ENCODE results near the gene VPS13C. TPM values are rescaled to one million over a fixed set of nuclear protein-coding genes. Genes with fewer than 3 reads are reported as not detected.

The VPS13C gene
- polyA plus RNA-seq, 2 of the 4 experiments (the other 2 are of a cell fraction) = 13.2 to 26.5 TPM

GRCh38 chr15:61811952-61812351 lies 248.3 kb downstream of the VPS13C start:
- Histone ChIP-seq H3K4me1 (no peaks in the 10 kb centered on the region), H3K4me2 (no peak overlapping the region), H3K4me3 (no peak overlapping the region), H3K27ac (no peak overlapping the region), H3K9me3 (0 out of 3 replicates have a peak, but pooled peaks cover 3% of the 10 kb centered on the region)
- no peak for TF ChIP-seq NFE2L2 (conservative IDR thresholded peaks at IDR 0.05; ENCODE audit: low read length)
- no peak for TF ChIP-seq ZFP36 (IDR thresholded peaks at IDR 0.05; ENCODE audit: borderline replicate concordance, partially characterized antibody)
- TF ChIP-seq CHD4 (IDR thresholded peaks at IDR 0.05; ENCODE audit: borderline replicate concordance) = no peak
- no peak for TF ChIP-seq BHLHE40 (IDR thresholded peaks at IDR 0.05; ENCODE audit: low read depth, low read length)
- no peak for TF ChIP-seq FOSL2 (IDR thresholded peaks at IDR 0.05)
- no peak for TF ChIP-seq FOSL2 (CRISPR knock-in tag; IDR thresholded peaks at IDR 0.05)
- TF ChIP-seq, protein P1, sequence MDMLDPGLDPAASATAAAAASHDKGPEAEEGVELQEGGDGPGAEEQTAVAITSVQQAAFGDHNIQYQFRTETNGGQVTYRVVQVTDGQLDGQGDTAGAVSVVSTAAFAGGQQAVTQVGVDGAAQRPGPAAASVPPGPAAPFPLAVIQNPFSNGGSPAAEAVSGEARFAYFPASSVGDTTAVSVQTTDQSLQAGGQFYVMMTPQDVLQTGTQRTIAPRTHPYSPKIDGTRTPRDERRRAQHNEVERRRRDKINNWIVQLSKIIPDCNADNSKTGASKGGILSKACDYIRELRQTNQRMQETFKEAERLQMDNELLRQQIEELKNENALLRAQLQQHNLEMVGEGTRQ (IDR thresholded peaks at IDR 0.05) = no peak
- no peak for TF ChIP-seq FOSB (CRISPR knock-in tag; IDR thresholded peaks at IDR 0.05)
- no peak for TF ChIP-seq MAFK (IDR thresholded peaks at IDR 0.05; ENCODE audit: partially characterized antibody)
- TF ChIP-seq REST (IDR thresholded peaks at IDR 0.05) = no peak
- no peak for TF ChIP-seq EHMT2 (IDR thresholded peaks at IDR 0.05; ENCODE audit: low read depth)
- TF ChIP-seq HES2 (IDR thresholded peaks at IDR 0.05) = no peak
- TF ChIP-seq POLR2A (IDR thresholded peaks at IDR 0.05; ENCODE audit: low read length) = no peak
- TF ChIP-seq ATOH8 (CRISPR knock-in tag; IDR thresholded peaks at IDR 0.05; ENCODE audit: low read depth) = no peak
- TF ChIP-seq GATA3 (IDR thresholded peaks at IDR 0.05; ENCODE audit: borderline replicate concordance) = no peak
- no peak for TF ChIP-seq CEBPB (IDR thresholded peaks at IDR 0.05)
- FAIRE-seq (no peak), ATAC-seq (no peak), DNase-seq (ENCODE audit: low read depth in 1 of 2, low spot score in 1 of 2) (no peak)
- ChIA-PET POLR2A (no interaction called here), CTCF (interaction anchor here (1.5 to 2.0 kb wide), 3 partner anchors 16 to 24 kb away, joined by 5 to 9 read pairs (median 7); no protein-coding TSS in a partner anchor)
- WGBS (ENCODE audit: missing lambda C conversion rate) = 30% methylated on average over 6 of the region's 8 CpGs

- Histone ChIP-seq H3K4me1 (no peaks in the 10 kb centered on the region), H3K9me3 (0 out of 3 replicates have a peak, but pooled peaks cover 3% of the 10 kb centered on the region), H3K4me2 (no peak overlapping the region), H3K27ac (no peak overlapping the region), H3K4me3 (no peak overlapping the region)
- ChIA-PET CTCF (interaction anchor here (6.2 kb wide), 1 partner anchor 25 kb away, joined by 32 read pairs; no protein-coding TSS in a partner anchor), POLR2A (no interaction called here)
- no peak for TF ChIP-seq POLR2AphosphoS2 (conservative IDR thresholded peaks at IDR 0.05; ENCODE audit: low read length)
- TF ChIP-seq JUNB (IDR thresholded peaks at IDR 0.05) = no peak
- no peak for TF ChIP-seq TP53 (CRISPR knock-in tag; IDR thresholded peaks at IDR 0.05)
- no peak for TF ChIP-seq CBX2 (IDR thresholded peaks at IDR 0.05; ENCODE audit: borderline replicate concordance, low read depth)
- TF ChIP-seq HEYL (CRISPR knock-in tag; IDR thresholded peaks at IDR 0.05) = no peak
- no peak for TF ChIP-seq MAFK (IDR thresholded peaks at IDR 0.05; ENCODE audit: partially characterized antibody)
- TF ChIP-seq ZNF302 (CRISPR knock-in tag; IDR thresholded peaks at IDR 0.05) = no peak
- TF ChIP-seq ZSCAN20 (CRISPR knock-in tag; IDR thresholded peaks at IDR 0.05) = no peak
- no peak for TF ChIP-seq ATOH8 (CRISPR knock-in tag; IDR thresholded peaks at IDR 0.05; ENCODE audit: low read depth)
- TF ChIP-seq KDM1A (IDR thresholded peaks at IDR 0.05; ENCODE audit: low read depth) = no peak
- WGBS (ENCODE audit: missing lambda C conversion rate) = 24% methylated on average over 7 of the region's 7 CpGs
- DNase-seq (ENCODE audit: low read depth in 1 of 2, low spot score in 1 of 2) = no peak
- FAIRE-seq = no peak
- no peak for ATAC-seq
Observed at GRCh38 chr15:61809216-61809615, 251.0 kb downstream of the VPS13C start.

Measured in A549 (cell line).